ENCODE data around the gene TTLL11. TPM values are rescaled to one million over a fixed set of nuclear protein-coding genes. Genes with fewer than 3 reads are reported as not detected.

The TTLL11 gene
- polyA plus RNA-seq, 1 donor from 2014 or later: 8.0 TPM

DNA sequence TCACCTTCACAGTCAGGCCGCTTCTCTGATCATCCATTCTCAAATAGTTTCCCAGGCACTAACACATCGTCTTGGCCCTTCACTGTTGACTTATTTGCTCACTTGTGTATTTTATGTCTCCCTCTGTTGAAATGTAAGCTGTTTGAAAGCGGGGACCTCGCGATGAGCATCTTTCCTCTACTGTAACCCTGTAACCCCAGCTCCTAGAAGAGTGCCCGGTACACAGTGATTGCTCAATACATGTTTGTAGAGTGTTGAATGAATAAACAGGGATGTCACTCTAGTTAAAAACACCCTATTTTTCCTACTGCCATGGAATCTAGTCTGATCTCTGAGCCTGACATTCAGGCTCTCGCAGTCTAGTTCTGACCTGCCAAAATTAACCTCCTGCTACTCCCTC lies 150.8 kb downstream of the TTLL11 start:
- no peaks in the 10 kb centered on the region for H3K36me3 ChIP-seq (ENCODE audit: insufficient read depth, low read length)
- H3K27ac ChIP-seq (ENCODE audit: low read length): no peak overlapping the region
- H3K9me2 ChIP-seq (ENCODE audit: insufficient read depth, low read length): no peaks in the 10 kb centered on the region
- no peak overlapping the region for H2AFZ ChIP-seq (ENCODE audit: low read depth, low read length)
- no peak overlapping the region for H3K4me2 ChIP-seq (ENCODE audit: low read length)
- no peak overlapping the region for H3K9ac ChIP-seq (ENCODE audit: low read length)
- no peaks in the 10 kb centered on the region for H3K9me3 ChIP-seq (ENCODE audit: low read length)
- H4K20me1 ChIP-seq (ENCODE audit: insufficient read depth): no peaks in the 10 kb centered on the region
- H3F3A ChIP-seq (ENCODE audit: insufficient read depth, low read length, poor library complexity, severe bottlenecking): no peaks in the 10 kb centered on the region
- TF ChIP-seq, protein P1, sequence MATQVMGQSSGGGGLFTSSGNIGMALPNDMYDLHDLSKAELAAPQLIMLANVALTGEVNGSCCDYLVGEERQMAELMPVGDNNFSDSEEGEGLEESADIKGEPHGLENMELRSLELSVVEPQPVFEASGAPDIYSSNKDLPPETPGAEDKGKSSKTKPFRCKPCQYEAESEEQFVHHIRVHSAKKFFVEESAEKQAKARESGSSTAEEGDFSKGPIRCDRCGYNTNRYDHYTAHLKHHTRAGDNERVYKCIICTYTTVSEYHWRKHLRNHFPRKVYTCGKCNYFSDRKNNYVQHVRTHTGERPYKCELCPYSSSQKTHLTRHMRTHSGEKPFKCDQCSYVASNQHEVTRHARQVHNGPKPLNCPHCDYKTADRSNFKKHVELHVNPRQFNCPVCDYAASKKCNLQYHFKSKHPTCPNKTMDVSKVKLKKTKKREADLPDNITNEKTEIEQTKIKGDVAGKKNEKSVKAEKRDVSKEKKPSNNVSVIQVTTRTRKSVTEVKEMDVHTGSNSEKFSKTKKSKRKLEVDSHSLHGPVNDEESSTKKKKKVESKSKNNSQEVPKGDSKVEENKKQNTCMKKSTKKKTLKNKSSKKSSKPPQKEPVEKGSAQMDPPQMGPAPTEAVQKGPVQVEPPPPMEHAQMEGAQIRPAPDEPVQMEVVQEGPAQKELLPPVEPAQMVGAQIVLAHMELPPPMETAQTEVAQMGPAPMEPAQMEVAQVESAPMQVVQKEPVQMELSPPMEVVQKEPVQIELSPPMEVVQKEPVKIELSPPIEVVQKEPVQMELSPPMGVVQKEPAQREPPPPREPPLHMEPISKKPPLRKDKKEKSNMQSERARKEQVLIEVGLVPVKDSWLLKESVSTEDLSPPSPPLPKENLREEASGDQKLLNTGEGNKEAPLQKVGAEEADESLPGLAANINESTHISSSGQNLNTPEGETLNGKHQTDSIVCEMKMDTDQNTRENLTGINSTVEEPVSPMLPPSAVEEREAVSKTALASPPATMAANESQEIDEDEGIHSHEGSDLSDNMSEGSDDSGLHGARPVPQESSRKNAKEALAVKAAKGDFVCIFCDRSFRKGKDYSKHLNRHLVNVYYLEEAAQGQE (IDR thresholded peaks at IDR 0.05; ENCODE audit: borderline replicate concordance): no peak
- TF ChIP-seq SMC3 (conservative IDR thresholded peaks at IDR 0.05; ENCODE audit: poor library complexity): no peak
- no peak for TF ChIP-seq RAD21 (conservative IDR thresholded peaks at IDR 0.05)
- TF ChIP-seq, protein P2, sequence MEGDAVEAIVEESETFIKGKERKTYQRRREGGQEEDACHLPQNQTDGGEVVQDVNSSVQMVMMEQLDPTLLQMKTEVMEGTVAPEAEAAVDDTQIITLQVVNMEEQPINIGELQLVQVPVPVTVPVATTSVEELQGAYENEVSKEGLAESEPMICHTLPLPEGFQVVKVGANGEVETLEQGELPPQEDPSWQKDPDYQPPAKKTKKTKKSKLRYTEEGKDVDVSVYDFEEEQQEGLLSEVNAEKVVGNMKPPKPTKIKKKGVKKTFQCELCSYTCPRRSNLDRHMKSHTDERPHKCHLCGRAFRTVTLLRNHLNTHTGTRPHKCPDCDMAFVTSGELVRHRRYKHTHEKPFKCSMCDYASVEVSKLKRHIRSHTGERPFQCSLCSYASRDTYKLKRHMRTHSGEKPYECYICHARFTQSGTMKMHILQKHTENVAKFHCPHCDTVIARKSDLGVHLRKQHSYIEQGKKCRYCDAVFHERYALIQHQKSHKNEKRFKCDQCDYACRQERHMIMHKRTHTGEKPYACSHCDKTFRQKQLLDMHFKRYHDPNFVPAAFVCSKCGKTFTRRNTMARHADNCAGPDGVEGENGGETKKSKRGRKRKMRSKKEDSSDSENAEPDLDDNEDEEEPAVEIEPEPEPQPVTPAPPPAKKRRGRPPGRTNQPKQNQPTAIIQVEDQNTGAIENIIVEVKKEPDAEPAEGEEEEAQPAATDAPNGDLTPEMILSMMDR (IDR thresholded peaks at IDR 0.05; ENCODE audit: poor library complexity, severe bottlenecking): no peak
- TF ChIP-seq EZH2 (IDR thresholded peaks at IDR 0.05; ENCODE audit: borderline replicate concordance, insufficient read depth, low read length, poor library complexity, severe bottlenecking): no peak
- TF ChIP-seq EP300 (conservative IDR thresholded peaks at IDR 0.05; ENCODE audit: poor library complexity, severe bottlenecking): no peak
- no peak for TF ChIP-seq TAF1 (IDR thresholded peaks at IDR 0.05; ENCODE audit: low read depth)
- no peak overlapping the region for H3K4me3 ChIP-seq (ENCODE audit: low read length)
- H3K27me3 ChIP-seq (ENCODE audit: insufficient read depth, low read depth, low read length): no peaks in the 10 kb centered on the region
- no peaks in the 10 kb centered on the region for H3K79me2 ChIP-seq (replicated peaks; ENCODE audit: insufficient read depth, low read length)

DNA sequence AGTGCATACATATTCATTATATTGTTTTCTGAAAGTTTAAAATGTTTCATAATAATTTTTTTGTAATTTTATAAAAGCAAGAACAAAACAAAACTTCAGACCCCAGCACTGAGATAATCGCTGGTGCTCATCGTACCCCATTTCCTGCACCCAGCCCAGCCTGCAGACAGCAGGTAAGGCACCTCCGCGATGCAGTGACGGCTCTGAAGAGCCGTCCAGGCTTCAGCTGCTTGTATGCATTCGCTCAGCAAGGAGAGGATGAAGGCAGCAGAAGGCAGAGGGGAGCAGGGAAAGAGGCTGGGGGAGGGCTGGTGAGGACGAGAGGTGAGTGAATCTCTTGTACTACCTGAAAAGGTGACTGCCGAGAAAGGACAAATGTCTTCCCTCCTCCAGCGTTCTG lies 153.5 kb downstream of the TTLL11 start:
- Histone ChIP-seq H3K27ac (ENCODE audit: low read length) (no peak overlapping the region), H3K9me3 (ENCODE audit: low read length) (no peaks in the 10 kb centered on the region), H3K27me3 (ENCODE audit: insufficient read depth, low read depth, low read length) (no peaks in the 10 kb centered on the region), H3K79me2 (replicated peaks; ENCODE audit: insufficient read depth, low read length) (no peaks in the 10 kb centered on the region), H3K4me2 (ENCODE audit: low read length) (no peak overlapping the region), H2AFZ (ENCODE audit: low read depth, low read length) (no peak overlapping the region), H3K9me2 (ENCODE audit: insufficient read depth, low read length) (no peaks in the 10 kb centered on the region), H3K4me3 (ENCODE audit: low read length) (no peak overlapping the region), H4K20me1 (ENCODE audit: insufficient read depth) (no peaks in the 10 kb centered on the region), H3K9ac (ENCODE audit: low read length) (no peak overlapping the region), H3F3A (ENCODE audit: insufficient read depth, low read length, poor library complexity, severe bottlenecking) (no peaks in the 10 kb centered on the region), H3K36me3 (ENCODE audit: insufficient read depth, low read length) (no peaks in the 10 kb centered on the region)
- TF ChIP-seq TAF1 (IDR thresholded peaks at IDR 0.05; ENCODE audit: low read depth): no peak
- TF ChIP-seq SMC3 (conservative IDR thresholded peaks at IDR 0.05; ENCODE audit: poor library complexity): no peak
- no peak for TF ChIP-seq EP300 (conservative IDR thresholded peaks at IDR 0.05; ENCODE audit: poor library complexity, severe bottlenecking)
- TF ChIP-seq POLR2AphosphoS5 (IDR thresholded peaks at IDR 0.05): no peak
- TF ChIP-seq, protein P1 (IDR thresholded peaks at IDR 0.05; ENCODE audit: borderline replicate concordance): no peak
- no peak for TF ChIP-seq MXI1 (conservative IDR thresholded peaks at IDR 0.05; ENCODE audit: poor library complexity, severe bottlenecking)
- no peak for TF ChIP-seq EZH2 (IDR thresholded peaks at IDR 0.05; ENCODE audit: borderline replicate concordance, insufficient read depth, low read length, poor library complexity, severe bottlenecking)
- TF ChIP-seq RAD21 (conservative IDR thresholded peaks at IDR 0.05): no peak
- TF ChIP-seq, protein P2 (IDR thresholded peaks at IDR 0.05; ENCODE audit: poor library complexity, severe bottlenecking): no peak
